Glomerular endothelial cell (primary cell): Measurements from ENCODE around the gene LRP8. TPM values are rescaled to one million over a fixed set of nuclear protein-coding genes. Genes with fewer than 3 reads are reported as not detected.
A peak's percentile ranks its signal among the peaks of the same experiment; 100 is the strongest.

ENCODE experiments used
- DNase-seq: peaks from one replicate; pipeline ENCODE4 v3.0.0-alpha.2; 2011; ENCODE audit warnings: low read depth, low spot score; ENCODE audit errors: extremely low read depth
- total RNA-seq: library from RNA; depleted of rRNA; stranded (reverse); fragments of >200 nt; gene quantifications from 2 replicates; pipeline ENCODE4 v1.2.3, GENCODE V29; 2015

LRP8 gene
- total RNA-seq, 1 donor from 2014 or later = 18.2 TPM

DNA sequence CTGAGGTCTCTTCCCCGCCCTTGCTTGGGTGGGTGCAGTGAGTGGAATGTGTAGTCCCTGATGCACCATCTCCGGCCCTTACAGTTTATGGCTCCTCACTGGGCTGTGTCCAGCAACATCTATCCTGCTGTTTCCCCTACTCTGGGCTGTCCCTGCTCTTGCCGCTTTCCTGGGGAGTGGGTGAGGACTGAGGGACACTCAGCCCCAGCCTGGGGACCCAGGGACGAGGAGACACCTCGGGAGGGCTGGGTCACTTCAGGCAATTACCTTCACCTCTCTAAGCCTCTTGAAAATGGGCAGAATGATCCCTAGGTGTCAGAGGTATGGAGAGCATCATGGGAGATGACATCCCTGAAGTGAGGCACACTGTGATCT lies 13.6 kb upstream of the LRP8 start:
- DNase-seq = no peak

- DNase-seq = no peak
These were observed 13.0 kb upstream of the LRP8 start for GRCh38 chr1:53340660-53341520.

- no peak for DNase-seq
These were observed 12.1 kb upstream of the LRP8 start for GRCh38 chr1:53339736-53340635.

DNA sequence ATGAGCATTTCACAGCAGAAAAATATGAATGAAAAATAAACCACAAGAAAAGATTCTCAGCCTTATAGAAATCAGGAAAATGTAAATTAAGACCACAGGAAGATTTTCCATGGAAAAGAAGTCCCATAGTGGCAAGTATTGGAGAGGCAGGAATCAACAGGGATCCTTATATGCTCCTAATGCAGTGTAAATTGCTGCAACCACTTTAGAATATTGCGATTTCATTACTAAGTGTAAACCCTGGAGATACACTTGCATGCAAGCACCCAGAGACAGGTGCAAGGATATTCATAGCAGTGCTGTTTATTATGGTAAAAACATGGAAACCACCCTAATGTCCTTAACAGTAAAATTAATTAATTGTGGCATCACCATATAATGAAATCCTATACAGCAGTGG lies 10.6 kb upstream of the LRP8 start:
- DNase-seq = no peak

- no peak for DNase-seq
These were observed 9.6 kb upstream of the LRP8 start for GRCh38 chr1:53337499-53337898.

GRCh38 chr1:53336146-53336545 lies 8.3 kb upstream of the LRP8 start:
- no peak for DNase-seq

DNA sequence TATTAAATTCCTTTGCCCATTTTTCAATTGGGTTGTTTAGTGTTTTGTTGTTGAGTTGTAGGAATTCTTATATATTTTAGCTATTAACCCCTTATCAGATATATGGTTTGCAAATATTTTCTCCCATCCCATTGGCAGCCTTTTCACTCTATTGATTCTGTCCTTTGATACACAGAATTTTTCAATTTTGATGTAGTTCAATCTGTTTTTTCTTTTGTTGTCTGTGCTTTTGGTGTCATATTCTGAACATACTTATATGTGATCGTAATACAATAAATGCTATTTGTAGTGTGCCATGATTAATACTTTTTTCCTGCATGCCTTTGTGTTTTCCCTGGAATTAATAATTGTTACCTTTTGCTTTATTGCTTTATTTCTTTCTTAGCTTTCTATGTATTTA lies 7.8 kb upstream of the LRP8 start:
- DNase-seq = no peak

DNA sequence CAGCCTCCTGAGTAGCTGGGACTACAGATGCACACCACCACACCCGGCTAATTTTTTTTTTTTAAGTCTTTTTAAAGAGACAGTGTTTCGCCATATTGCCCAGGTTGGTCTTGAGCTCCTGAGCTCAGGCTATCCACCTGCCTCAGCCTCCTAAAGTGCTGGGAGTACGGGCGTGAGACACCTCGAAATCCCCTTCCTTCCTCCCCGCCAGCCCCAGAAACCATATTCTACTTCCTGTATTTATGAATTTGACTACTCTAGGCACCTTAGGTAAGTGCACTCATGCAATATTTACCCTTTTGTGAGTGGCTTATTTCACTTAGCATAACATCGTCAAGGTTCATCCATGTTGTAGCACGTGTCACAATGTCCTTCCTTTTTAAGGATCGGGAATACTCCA lies 6.9 kb upstream of the LRP8 start:
- DNase-seq = no peak

- no peak for DNase-seq
These were observed 6.4 kb upstream of the LRP8 start for GRCh38 chr1:53334312-53334711.

GRCh38 chr1:53332833-53333232 lies 5.0 kb upstream of the LRP8 start:
- no peak for DNase-seq

GRCh38 chr1:53332186-53332564 lies 4.3 kb upstream of the LRP8 start:
- no peak for DNase-seq

GRCh38 chr1:53331446-53332185 lies 3.7 kb upstream of the LRP8 start:
- no peak for DNase-seq

DNA sequence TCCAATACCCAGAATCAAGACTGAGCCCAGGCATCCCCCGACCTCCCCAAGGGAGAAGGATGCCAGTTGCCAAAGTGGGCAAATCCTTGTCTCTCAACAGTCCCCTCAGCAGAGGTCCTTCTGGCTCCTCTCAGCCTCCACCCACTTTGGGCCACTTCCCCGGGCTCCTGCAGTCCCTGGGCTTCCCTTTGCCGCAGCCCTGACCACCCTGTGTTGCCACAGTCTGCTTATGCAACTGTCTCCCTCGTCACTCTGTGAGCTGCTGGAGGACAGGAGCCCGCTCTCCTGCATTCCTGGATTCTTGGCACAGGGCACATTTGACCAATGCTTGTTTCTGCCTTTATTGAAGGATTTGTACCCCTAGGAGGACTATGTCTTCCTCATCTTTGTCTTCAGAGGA lies 2.9 kb upstream of the LRP8 start:
- no peak for DNase-seq

DNA sequence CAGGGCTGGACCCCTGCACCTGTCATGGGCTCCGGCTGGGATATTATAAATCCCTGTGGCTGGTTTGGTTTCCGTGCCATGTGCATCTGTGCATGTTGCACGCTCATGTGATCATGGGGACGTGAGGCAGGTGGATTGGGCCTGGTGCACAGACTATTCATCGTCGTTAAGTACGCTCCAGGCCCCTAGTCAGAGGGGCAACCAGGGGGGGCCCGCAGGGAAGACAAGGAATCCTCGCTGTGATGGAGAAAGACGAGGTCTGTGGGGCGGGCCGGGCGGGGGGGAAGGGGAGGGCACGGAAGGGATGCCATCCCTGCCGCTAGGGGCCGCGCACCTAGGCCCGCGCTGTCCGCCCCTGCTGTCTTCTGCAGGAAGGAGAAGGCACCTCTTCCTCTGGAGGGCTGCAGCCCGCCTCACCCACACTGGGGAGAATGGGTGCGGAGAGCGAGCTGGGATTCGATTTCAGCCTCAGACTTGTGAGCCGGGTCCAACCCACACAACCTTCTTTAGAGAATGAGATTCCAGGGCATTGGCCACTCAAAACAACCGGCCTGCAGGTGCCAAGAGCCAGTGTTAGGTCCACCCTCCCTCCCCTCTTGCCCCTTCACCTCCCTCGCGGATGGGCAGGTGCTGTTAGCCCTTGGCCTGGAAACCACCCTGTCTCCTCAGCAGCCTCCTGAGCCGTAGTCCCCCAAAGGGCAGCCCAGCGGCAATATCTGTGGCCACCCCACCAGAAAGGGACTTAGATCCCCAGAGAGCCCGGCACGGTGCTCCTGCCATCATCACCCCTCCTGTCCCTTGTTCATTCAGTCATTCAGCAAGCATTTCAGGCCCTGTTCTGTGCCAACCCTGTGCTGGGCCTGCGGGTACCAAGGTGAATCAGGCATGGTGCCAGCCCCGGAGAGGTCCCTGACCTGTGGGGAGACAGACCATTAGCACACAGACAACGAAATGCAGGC lies 950 bp upstream of the LRP8 start:
- DNase-seq = no peak

DNA sequence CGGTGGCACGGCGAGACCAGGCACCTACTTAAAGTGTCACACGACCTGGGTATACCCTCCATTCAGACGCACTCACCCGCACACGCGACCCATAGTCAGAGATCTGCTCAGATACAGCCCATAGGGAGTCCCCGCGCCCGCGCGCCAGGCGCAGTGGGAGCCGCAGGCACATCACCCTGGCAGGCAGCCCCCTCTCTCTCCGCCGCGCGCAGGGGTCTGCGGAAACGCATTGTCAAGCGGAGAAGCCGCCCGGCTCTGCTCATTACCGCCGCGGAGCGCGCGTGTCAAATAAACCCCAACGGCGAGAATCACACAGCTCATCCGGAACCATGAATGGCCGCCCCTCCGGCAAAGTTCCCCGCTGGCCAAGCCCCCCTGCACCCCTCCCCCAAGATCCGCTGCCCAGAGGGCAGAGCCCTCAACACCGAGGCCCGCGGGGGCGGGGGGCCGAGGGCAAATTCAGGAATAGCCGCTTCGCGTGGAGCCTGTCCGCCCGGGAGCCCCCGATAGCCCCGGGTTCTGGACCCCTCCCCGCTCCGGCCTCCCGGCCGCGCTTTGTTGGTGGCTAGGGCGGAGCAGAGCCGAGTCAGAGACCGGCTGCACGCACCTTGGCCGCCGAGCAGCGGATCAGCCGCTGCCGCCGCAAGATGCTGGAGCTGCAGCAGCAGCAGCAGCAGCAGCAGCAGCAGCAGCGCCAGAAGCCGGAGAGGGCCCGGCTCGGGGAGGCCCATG lies 522 bp downstream of the LRP8 start:
- DNase-seq = no peak

DNA sequence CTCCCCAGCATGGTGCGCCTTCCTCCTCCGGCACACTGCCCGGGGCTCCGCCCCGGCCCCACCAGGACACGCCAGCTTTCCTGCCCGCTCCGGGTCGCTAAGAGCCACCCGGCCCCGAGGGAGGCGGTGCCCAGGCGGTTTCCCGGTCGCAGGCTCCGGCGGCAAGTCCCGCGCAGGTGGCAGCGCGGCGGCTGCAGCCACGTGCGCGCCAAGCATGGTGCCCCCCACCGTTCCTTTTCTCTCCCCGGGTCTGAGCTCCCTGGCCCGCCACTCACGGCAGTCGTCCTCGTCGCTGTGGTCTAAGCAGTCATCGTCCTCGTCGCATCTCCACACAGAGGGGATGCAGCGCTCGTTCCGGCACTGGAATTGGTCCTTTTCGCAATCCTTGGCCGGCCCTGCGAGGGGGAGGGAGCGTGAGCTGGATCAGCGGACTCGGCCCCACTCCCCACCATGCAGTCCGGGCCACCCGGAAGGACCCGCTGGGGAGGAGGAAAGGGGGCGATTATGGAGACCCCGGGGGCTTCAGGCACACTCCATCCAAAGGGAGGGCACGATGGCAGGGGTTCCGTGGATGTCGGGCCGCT lies 1.2 kb downstream of the LRP8 start:
- DNase-seq = no peak

DNA sequence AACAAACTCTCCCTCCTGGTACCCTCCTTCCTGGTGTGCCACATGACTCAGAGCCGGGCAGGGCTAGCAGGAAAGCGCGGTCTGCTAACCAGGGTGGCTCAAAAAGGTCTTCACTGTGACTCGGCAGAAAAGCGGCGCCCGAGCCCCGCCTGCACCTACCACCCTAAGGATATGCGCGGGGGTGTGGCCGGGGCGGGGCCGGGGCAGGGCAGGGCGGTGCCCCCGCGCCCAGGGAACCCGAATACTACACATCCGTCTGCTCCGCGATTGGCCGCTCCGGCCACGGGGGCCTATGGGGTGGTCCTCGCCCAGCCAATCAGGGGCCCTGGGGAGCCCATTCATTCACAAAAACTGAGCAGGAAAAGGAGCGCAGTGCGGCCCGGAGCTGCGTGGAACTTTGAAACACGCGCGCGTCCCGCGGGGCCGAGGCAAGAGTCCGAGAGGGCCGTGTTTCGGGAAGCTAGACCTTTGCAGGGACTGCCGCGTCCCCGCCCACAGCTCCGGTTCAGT lies 1.7 kb downstream of the LRP8 start:
- peak; percentile 22 for DNase-seq

GRCh38 chr1:53325326-53326087 lies 2.4 kb downstream of the LRP8 start:
- DNase-seq = no peak
